GOT3 (cell line): ENCODE measurements around the gene CCDC178.

ENCODE experiments used
- DNase-seq: peaks from one replicate; lab custom pipeline; 2025; ENCODE audit warnings: mixed read lengths; lab: John Stamatoyannopoulos, UW

The CCDC178 gene

GRCh38 chr18:33128581-33128980 lies 311.9 kb downstream of the CCDC178 start:
- DNase-seq: no peak

GRCh38 chr18:33123862-33124518 lies 316.5 kb downstream of the CCDC178 start:
- DNase-seq: no peak

- no peak for DNase-seq
Measured at GRCh38 chr18:33116376-33116775, 324.1 kb downstream of the CCDC178 start.

- DNase-seq: no peak
Measured at GRCh38 chr18:33115917-33116316, 324.6 kb downstream of the CCDC178 start.

- no peak for DNase-seq
Measured at GRCh38 chr18:33115476-33115875, 325.0 kb downstream of the CCDC178 start.

GRCh38 chr18:33114749-33115148 lies 325.8 kb downstream of the CCDC178 start:
- DNase-seq: no peak

- no peak for DNase-seq
Measured at GRCh38 chr18:33113416-33113815, 327.1 kb downstream of the CCDC178 start.

- no peak for DNase-seq
Measured at GRCh38 chr18:33107511-33107910, 333.0 kb downstream of the CCDC178 start.

- no peak for DNase-seq
Measured at GRCh38 chr18:33101316-33101715, 339.2 kb downstream of the CCDC178 start.

- no peak for DNase-seq
Measured at GRCh38 chr18:33099626-33100025, 340.9 kb downstream of the CCDC178 start.

- DNase-seq: no peak
Measured at GRCh38 chr18:33097126-33097525, 343.4 kb downstream of the CCDC178 start.

GRCh38 chr18:33090461-33090860 lies 350.1 kb downstream of the CCDC178 start:
- no peak for DNase-seq

- no peak for DNase-seq
Measured at GRCh38 chr18:33076601-33077000, 363.9 kb downstream of the CCDC178 start.

GRCh38 chr18:33074125-33074524 lies 366.4 kb downstream of the CCDC178 start:
- no peak for DNase-seq

GRCh38 chr18:33062834-33063364 lies 377.6 kb downstream of the CCDC178 start:
- no peak for DNase-seq

GRCh38 chr18:33052886-33053285 lies 387.6 kb downstream of the CCDC178 start:
- DNase-seq: no peak

- no peak for DNase-seq
Measured at GRCh38 chr18:33051407-33051806, 389.1 kb downstream of the CCDC178 start.

- DNase-seq: no peak
Measured at GRCh38 chr18:33040213-33040612, 400.3 kb downstream of the CCDC178 start.

GRCh38 chr18:33034945-33035344 lies 405.6 kb downstream of the CCDC178 start:
- no peak for DNase-seq

GRCh38 chr18:33034212-33034611 lies 406.3 kb downstream of the CCDC178 start:
- no peak for DNase-seq

GRCh38 chr18:33022370-33022769 lies 418.2 kb downstream of the CCDC178 start:
- DNase-seq: no peak

GRCh38 chr18:33020877-33021276 lies 419.6 kb downstream of the CCDC178 start:
- DNase-seq: no peak

GRCh38 chr18:33014060-33014796 lies 426.3 kb downstream of the CCDC178 start:
- DNase-seq: no peak
